Stimulated activated CD8-positive, alpha-beta memory T cell treated with anti-CD3 and anti-CD28 coated beads, Interleukin-4, amount 100 ng/mL, for 24 hours (primary cell): ENCODE results near the gene CSNK1G2.

ENCODE experiments used
- DNase-seq: peaks from one replicate; pipeline ENCODE4 v3.0.0-alpha.2; 2020; ENCODE audit warnings: low read depth

CSNK1G2 gene

GRCh38 chr19:1944088-1944915, 3.3 kb downstream of the CSNK1G2 start:
- DNase-seq = no peak

DNA sequence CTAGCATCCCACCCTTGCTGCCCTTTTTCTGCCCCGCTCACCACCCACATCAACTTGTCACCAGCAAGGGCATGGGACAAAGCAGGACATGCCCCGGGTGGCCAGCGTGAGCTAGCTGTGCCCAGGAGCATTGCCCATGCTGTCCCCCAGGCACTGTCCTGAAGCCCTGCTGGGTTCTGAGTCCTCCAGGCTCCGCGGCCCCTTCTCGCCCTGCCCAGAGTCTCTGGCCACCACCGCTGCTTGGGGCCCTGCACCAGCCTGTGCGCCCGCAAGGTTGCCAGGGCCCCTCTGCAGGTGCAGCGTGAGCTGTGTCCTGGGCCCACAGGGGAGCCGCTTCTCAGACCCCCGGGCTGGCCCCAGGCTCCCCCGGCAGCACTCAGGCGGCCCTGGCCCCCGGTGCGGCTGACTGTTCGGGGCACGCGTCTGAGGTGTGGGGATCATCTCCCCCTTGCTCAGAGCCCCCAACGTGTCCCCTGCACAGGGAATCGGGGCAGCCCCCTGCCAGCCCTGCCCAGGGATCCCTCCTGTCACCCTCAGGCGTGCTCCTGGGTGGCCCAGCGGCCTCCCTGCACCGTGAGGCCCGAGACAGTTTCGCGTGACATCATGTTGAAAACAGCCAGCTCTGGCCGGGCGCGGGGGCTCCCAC, 4.1 kb downstream of the CSNK1G2 start:
- DNase-seq = no peak

- DNase-seq = no peak
These were observed 4.9 kb downstream of the CSNK1G2 start for GRCh38 chr19:1945899-1946298.

GRCh38 chr19:1947651-1948209, 6.8 kb downstream of the CSNK1G2 start:
- DNase-seq = no peak

DNA sequence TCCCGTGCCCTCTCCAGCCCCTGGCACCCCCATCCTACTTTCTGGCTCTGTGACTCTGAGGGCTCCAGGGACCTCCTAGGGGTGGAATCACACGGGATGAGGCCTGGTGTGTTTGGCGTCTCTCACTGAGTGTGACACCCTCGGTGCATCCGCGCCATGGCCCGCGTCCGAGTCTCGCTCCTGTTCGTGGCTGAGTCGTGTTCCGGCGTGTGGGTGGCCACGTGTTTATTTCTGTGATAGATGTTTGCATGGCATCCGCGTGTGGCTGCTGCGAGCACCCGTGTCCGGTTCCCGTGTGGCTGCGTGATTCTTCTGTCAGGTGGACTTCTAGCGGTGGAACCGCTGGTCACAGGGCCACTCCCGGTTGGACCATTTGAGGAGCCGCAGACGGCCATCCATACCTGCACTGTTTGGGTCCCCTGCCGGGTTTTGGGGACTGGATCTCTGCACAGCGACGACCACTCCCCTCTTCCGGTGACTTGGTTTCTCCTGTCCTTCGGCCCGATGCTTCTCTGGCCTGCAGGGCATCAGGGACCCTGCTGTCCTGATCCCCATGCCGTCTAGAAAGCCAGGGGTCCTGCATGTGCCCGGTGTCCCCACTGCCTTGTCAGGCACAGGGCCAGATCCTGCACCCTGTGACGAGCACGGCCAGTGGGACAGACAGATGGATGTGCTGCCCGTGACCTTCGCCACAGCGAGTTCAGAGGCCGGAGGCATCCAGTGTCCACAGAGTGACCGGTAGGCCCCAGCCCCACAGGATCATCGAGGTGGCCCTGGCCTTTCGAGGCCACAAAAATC, 8.5 kb downstream of the CSNK1G2 start:
- no peak for DNase-seq

GRCh38 chr19:1950640-1951039, 9.7 kb downstream of the CSNK1G2 start:
- DNase-seq = no peak

DNA sequence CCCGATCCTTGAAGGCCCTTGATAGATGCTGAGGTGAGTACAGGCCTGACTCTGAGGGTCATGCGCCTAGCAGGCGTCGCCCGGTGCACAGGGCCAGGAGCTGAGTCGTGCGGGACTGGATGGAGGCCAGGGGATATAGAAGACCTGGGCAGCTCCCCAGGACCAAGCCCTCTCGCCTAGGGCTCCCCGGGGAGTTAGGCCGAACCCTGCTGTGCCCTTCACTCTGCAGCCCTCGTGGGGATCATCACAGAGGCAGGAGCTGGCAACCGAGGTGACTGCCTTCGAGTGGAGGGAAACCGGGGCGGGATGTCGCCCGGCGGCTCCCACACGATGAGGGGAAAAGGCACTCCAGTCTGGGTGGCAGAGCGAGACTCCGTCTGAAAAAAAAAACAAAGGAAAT, 11.7 kb downstream of the CSNK1G2 start:
- DNase-seq = no peak

GRCh38 chr19:1953037-1953436, 12.1 kb downstream of the CSNK1G2 start:
- no peak for DNase-seq

- no peak for DNase-seq
These were observed 12.6 kb downstream of the CSNK1G2 start for GRCh38 chr19:1953441-1954094.

- DNase-seq = no peak
These were observed 13.6 kb downstream of the CSNK1G2 start for GRCh38 chr19:1954532-1954933.

DNA sequence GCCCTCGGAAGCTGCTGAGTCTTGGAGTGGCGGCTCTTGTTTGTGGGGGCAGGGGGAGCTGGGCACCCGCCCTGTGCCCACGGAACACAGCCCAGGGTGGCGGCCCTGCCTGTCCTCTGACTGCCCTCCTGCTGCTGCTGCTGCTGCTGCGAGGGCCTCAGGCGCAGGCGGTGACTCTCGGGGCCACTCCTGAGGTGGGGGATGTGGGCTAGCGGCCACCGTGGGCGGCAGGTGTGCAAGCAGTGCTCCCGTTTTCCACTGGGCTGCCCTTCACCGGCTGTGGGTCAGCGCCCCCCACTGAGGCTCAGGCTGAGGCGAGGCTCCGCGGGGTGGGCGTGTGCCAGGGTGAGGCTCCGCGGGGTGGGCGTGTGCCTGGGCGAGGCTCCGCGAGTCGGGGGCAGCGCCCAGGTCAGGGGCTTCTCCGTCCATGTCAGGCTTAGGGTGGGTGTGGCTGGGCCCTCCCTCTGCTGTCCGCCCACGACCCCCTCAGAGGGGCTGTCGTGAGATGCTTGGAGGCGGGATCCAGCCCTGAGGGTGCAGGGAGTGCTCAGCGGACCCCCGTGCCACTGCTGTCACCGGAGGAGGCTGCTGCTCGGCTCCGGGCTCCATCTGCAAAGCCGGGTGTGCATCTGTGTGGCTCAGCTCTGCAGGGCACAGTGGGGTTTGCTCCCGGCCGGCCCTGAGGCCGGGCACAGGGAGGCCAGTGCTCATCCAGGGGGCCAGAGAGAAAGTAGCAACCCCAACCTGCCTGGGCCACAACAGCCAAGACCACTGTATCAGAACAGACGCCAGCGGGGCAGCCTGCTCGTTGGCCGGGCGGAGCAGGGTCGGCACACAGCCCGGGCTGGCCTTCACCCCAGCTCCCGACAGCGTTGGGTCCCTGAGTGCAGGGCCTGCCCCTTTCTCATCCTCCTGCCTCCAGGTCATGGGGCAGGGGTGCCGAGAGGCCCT, 14.5 kb downstream of the CSNK1G2 start:
- DNase-seq = no peak

- DNase-seq = no peak
These were observed 15.1 kb downstream of the CSNK1G2 start for GRCh38 chr19:1956122-1956494.

DNA sequence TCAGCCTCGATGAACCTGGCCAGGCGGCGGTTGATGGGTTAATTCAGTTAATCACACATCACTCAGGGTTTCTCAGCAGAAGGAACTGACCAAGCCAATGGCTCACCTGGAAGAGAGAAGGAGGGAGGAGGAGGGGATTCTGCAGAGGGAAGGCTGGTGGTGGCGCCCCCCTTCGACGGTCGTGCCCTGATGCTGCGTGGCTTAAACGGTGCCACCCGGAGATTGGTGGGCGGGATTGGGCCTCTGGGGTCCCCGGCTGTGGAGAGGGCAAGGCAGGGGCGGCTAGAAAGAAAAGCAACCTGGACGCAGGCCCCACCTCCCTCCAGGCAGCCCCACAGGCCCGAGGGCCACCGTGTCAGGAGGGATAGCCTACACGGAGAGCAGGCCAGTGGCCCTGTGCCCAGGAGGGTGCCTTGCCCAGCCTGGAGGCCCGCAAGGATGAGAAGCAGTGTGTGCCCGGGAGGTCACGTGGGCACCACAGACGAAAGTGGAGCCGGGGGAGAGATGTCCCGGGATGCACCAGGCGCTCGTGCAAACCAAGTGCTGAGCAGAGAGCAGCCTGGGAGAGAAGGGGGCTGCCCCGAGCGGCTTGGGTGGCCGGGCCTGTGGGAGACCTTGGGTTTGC, 16.0 kb downstream of the CSNK1G2 start:
- no peak for DNase-seq

GRCh38 chr19:1957562-1958248, 16.7 kb downstream of the CSNK1G2 start:
- no peak for DNase-seq

- no peak for DNase-seq
These were observed 19.1 kb downstream of the CSNK1G2 start for GRCh38 chr19:1959928-1960589.

GRCh38 chr19:1961000-1961883, 20.3 kb downstream of the CSNK1G2 start:
- no peak for DNase-seq

DNA sequence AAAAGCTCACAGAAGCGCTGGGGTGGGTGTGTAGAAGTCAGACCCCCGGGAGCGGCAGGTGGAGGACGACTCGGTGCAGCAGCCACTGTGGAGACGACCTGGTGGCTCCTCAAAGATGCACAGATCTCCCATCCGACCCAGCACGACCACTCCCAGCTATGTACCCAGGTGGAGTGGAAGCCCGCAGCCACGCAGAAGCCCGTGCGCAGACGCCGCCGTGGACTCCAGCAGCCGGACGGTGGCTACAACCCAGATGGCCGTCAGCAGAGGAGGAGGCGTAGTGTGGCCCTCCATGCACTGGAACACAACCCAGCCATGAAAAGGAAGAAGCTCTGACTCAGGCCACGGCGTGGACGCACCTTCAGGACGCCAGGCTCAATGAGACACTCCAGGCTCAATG, 21.7 kb downstream of the CSNK1G2 start:
- DNase-seq = no peak

DNA sequence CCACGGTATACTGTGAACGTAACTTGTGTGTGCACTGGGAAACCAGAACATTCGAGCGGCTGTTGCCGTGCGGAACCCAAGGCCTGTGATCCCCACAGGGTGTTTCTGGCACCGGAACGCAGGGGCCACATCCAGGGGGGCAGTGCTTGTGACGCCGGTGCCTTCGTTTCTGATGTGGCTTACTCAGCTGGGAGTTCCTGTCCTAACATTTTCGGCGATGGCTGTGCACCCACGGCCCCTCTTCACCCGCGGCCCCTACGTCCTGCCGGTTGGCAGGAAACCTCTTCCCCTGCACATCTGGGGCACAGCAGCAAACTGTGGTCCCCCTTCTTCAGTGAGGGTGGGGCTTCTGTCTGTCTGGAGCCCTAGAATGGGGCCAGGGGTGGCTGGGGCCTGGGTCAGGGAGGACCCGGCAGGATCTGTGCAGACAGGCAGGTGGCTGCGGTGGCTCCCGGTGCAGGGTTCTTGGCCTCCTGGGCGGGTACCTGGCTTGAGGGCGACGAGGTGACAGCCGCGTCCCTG, 26.2 kb downstream of the CSNK1G2 start:
- DNase-seq = peak; percentile 19
